ENCODE data around the gene UBE2D2.

Gene UBE2D2

DNA sequence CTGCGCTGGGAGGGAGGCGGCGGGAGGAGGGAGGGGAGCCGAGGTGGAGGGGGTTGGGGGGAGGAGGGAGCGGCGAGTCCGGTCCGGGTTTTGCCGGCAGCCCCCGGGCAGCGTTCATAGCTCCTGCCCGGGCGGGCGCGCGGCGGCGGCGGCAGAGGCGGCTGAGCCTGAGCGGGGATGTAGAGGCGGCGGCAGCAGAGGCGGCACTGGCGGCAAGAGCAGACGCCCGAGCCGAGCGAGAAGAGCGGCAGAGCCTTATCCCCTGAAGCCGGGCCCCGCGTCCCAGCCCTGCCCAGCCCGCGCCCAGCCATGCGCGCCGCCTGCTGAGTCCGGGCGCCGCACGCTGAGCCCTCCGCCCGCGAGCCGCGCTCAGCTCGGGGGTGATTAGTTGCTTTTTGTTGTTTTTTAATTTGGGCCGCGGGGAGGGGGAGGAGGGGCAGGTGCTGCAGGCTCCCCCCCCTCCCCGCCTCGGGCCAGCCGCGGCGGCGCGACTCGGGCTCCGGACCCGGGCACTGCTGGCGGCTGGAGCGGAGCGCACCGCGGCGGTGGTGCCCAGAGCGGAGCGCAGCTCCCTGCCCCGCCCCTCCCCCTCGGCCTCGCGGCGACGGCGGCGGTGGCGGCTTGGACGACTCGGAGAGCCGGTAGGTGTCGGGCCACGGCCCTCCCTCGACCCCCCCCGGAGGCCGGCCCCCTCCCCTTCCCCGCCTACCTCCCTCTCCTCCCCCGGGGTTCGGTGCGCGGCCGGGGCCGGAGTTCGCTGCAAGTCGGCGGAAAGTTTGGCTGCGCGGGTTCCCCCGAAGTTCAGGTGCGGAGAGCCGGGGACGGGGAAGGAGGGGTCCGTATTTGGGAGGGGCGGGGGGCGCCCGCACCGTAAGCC, 87.3 kb downstream of the UBE2D2 start, which contains the start of gene CXXC5:
Gene CXXC5, plus strand, starts transcription at position 145 of the 877 bp plus-strand sequence. CDS start 32,175 bp downstream, outside the sequence.
- peak; percentile 59 for DNase-seq (ENCODE audit: low read depth)

DNA sequence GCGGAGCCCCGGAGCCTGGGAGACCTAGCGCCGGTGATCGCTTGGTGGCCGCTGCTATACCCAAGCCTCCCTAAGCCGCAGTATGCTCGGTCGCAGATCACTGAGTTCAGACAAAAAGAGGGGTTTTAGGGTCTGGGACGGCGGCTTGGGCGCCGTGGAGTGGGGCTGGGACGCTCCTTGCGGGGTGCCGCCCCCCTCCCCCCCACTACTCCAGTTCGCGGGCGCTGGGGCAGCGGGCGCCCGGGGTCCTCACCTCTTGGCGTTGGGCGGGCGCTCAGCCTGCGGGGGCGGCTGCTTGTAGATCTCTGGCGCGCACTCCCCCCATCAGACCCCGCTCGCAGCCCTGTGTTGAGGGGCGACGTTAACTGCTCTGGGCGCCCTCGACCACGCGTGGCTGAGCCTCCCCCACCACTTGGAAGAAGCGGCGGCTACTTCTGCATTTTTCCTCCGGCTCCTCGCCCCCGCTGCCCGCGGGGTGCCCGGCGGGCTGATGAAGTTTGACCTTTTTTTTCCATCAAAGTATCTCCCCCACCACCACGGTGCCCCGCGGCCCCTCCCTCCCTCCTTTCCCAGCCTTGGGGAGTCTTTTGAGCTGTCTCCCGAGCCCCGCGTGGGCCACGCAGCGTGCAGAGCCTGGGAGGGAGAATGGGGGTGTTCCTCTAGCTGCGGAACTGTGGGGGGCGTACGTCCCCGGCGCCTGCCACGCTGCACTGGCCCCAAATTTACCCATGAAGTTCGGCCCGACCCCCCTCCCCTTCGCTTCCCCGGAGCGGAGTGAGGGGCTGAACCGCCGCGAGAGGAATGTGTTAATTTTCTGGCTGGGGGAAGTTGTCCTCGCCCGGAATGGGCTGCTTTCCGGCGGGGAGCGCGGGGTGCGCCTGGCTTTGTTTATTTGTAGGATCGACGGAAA, 88.2 kb downstream of the UBE2D2 start:
- no peak for DNase-seq (ENCODE audit: low read depth)

DNA sequence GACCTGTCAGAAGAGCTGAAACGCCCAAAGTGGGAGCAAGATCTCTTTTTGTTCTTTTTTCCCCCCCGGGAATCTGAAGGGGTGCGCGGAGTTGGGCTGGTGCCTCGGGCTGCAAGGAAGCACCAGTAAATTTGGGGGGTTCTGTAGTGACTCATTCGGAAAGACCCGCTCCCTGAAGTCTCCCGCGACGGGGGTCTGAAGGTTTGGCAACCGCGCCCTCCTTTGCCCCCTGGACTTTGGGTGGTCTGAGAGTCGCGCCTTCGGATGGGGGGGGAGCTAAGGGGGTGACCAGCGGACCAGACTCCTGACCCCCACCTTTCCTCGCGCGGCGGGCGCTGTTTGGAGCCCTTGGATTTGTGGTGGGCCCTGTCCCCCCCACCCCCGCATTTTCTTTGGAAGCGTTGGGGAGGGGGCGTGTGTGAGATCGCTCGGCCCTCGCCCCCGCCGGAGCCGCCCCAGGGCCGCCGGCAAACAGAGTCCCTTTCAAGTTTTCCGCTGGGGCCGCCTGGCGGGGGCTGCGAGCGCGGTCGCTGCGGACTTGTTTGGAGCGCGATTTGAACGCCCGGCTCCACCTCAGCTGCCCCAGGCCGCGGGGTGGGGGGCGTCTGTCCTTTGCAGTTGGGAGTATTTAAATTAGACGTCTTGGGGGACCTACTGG, 89.0 kb downstream of the UBE2D2 start:
- no peak for DNase-seq (ENCODE audit: low read depth)

DNA sequence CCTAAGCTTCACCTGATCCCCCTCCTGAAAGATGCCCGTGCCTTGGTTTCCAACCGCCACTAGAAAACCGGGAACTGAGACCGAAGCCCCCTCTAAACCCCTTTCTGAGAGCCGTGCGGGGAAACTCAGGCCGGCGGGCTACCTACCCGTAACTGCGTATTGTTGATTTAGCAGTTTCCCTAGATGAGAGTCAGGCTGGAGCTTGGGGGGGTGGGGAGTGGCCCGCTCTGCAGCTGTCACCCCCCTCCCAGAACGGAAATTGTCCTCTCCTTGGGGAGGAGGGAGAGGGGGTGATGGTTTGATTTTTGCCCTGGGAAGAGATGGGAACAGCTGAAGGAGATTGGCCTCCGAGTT, 89.5 kb downstream of the UBE2D2 start:
- no peak for DNase-seq (ENCODE audit: low read depth)

DNA sequence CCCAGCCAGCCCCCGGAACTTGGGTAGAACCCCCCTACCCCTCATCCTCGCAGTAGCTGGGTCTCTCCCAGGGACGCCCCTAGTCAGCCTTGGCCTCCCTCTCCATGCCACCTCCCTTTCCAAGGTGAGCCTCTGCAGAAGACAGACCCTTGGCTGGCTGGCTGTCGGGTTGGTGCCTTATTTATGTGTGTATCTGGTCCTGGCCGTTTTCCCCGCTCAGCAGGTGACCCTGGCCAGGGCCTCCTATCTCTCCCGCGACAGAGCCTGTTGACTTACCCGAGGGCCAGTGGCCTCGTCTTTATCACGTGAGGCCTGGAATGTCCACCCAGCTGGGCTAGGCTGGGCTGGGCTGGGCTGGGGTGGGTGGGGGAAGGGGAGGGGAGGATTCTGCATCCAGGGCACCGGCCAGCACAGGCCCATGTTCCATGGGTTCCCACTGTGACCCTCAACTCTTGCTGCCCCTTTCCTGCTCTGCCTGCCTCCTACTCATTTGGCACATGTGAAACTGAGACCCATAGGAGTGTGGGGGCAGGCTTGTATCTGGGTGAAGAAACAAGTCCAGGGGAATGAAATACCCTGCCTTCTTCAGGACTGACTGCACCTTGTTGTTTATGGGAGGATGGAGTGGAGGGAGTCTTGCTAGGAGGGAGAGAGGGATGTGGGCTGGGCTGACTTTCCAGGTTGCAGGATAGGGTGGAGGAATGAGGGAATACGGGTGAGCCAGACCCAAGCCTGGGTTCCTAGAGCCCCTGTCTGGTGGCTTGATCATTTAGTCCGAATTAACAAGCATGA, 90.1 kb downstream of the UBE2D2 start:
- DNase-seq (ENCODE audit: low read depth): no peak

- DNase-seq (ENCODE audit: low read depth): peak; percentile 63
Observed at GRCh38 chr5:139651853-139652787, 91.0 kb downstream of the UBE2D2 start.

- no peak for DNase-seq (ENCODE audit: low read depth)
Observed at GRCh38 chr5:139652788-139653241, 91.7 kb downstream of the UBE2D2 start.

DNA sequence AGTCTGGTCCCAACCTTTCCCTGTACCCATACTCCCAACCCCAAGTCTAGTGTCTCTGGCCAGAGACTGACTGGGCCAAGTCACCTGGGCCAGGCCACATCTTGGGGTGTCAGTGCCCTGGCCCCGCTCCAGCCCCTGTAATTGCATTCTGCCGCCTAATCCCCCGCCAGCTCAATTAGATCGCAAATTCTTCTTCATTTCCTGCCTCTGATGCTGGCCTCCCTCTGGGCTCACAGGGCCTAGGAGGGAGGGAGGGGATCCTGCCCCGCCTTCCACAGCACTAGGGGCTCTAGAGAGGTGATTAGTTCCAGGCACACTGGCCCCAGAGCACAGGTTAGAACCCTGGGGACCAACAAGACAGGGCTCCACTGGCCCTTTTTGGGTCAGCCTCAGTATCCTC, 92.5 kb downstream of the UBE2D2 start:
- DNase-seq (ENCODE audit: low read depth): no peak

DNA sequence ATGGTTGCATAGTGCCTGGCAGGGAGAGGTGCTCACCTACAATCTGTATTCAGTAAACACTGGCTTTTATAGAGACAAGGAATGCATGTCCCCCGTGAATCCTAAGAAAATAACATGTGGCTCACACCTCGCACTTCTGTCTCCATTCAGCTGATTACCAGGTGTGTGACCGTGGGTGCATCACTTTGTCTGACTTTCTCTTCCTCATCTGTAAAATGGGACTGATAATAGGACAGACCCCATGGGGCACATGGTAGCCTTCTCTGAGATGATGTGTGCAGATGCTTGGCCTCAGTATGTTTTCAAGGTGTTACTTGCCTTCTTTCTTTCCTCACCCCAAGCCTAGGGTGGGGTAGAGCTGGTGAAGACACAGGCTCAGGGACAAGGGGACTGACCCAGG, 93.3 kb downstream of the UBE2D2 start:
- DNase-seq (ENCODE audit: low read depth): no peak

- DNase-seq (ENCODE audit: low read depth): no peak
Observed at GRCh38 chr5:139654871-139655491, 93.8 kb downstream of the UBE2D2 start.

DNA sequence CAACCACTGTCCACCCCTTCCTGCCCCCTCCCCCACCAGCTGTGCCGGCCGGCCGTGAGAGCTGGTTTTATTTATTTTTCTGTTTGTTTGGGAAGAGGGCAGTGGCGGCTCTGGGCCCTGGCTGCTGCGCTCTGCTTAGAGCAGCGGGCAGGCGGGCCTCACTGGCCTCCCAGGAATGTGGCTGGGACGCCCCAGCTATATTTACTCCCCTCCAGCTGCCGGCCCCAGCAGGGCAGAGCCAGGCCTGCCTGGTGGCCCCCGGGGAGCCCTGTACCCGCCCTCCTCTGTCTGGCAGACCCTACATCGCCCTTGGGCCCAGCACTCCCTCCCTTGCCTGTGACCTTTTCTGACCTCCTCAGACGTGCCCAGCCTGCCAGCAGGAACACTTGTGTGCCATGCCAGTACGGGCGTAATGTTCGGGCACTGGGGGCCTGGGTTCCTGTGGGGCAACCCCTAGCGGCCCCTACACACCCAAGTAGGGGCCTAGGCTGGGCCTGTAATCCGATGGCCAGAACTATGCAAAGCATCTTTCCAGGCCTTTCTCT, 94.7 kb downstream of the UBE2D2 start:
- no peak for DNase-seq (ENCODE audit: low read depth)

DNA sequence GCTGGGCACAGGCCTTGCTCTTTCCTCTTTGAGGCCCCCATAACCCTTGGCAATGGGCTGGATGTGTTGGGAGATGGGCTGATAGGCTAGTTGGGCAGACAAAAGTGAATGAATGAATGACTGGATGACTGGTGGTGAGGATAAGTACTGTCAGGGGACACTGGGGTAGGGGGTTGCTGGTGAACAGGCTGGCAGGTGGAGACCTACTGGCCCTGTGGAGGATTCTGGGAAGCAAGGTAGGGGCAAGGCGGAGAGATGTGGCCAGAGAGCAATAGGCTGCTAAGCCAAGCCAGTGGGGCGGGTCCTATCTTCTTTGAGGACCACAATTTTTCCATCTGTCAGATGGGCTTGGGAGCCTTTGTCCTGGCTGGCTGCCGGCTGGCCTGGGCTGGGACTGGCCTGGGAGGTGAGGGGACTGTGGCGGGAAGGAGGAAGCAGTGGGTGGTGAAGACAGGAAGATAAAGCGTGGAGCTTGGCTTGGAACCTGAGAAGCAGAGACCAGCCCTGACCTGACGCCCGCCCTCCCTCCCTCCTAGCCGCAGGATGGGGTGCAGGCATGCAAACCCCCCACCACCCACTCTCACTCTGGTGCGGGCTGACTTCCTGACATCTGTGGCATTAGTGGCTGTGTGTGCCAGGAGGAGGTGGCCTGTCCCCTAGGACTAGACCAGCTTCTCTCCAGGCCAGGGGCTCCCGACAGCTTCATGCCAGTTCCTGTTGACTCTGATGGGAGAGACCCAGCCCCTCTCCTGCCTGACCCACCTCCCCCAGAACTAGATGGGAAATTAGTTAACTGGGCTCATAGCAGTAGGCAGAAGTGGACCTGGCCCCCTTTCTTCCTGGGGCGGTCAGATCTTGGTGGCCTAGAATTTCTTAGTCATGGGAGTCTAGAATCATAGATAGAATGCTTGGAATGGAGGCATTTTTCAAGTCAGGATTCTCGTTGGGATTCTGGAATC, 96.5 kb downstream of the UBE2D2 start:
- no peak for DNase-seq (ENCODE audit: low read depth)

GRCh38 chr5:139658501-139658927, 97.4 kb downstream of the UBE2D2 start:
- no peak for DNase-seq (ENCODE audit: low read depth)

GRCh38 chr5:139658928-139659667, 98.0 kb downstream of the UBE2D2 start:
- DNase-seq (ENCODE audit: low read depth): no peak

DNA sequence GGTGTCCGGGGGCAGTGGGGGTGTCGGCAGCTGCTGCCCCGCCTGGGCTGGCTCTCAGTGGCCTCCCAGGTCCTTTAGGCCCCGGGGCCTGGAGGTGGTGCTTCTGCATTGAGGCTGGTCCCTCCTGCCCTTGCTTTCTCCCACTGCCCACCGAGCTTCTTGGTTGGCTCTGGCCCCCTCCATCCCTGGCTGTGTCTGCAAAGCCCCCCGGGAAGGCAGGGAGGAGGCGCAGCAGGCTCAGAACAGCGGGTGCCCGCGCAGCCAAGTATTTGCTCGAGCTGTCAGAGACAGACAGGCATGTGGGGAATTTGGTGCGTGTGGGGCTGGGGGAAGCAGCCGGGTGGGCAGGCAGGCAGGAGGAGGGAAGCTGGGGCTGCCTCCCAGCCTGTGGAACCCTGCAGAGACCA, 98.6 kb downstream of the UBE2D2 start:
- no peak for DNase-seq (ENCODE audit: low read depth)

DNA sequence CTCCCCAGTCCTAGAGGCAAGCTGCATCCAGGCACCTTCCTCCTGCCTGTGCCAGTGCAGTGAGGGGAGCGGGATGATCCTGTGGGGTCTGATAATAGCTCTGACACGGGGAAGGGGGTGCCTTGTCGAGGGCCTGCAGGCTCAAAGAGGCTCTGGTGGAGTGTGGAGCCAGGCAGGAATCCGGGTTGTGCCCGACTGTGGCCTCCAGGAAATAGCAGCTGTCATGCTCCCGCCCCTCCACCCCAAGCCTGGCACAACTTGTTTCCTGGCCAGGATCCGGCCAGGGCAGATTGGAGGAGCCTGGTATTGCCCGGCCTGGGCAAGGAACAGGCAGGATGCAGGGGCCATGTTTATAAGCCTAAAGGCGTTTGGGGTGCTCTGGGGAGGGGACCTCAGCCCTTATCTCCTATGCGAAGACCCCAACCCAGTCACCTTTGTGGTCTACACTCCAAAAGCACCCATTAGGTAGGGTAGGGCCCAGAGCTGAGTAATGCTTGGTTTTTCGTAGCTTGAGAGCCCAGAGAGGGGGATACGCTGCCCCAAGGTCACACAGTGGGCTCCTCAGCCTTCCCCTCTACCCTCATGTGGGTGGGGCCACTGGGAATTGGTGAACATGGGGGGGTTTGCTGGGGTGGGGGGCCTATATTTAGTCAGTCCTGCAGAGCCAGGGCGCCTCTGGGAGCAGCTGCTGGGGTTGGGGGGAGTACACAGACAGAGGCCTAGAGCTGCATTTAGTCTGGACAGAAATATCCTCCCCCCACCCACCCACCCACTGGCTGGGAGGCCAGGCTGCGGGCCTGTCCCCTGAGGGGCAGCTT, 99.2 kb downstream of the UBE2D2 start:
- no peak for DNase-seq (ENCODE audit: low read depth)

Measured in stimulated activated CD8-positive, alpha-beta memory T cell treated with anti-CD3 and anti-CD28 coated beads, Interleukin-4, amount 100 ng/mL, for 24 hours (primary cell).